ENCODE data around the gene SMC3.
A peak's percentile ranks its signal among the peaks of the same experiment; 100 is the strongest.
"Not testable (repeated sequence)": the region's sequence is repeated elsewhere in the genome, so short reads cannot be mapped to it uniquely, and the experiment has no call there.

SMC3 gene

DNA sequence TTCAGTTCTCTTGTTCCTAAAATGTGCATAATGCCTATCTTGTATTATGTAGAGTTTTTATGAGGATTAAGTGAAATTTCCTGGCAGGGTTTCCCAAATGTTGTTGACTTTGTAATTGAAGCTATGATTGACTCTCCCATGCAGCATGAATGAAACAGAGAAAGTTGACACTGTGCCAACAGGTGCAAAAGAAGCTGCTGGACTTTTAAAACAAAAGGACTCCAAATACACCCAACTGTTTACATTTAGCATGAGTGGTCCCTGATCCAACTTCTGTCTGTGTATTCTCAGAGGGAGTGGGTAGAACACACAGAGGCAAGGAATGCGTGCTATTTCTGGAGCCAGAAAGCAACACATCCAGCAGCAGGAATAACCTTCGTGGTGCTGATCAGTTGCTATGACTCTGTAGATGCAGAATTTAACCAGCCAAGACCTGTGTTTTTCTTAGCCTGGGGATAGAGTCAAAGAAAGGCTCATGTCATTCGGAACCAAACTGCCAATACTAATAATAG, 62.2 kb downstream of the SMC3 start:
- no peak for DNase-seq

- no peak for DNase-seq
Observed at GRCh38 chr10:110631934-110632333, 64.4 kb downstream of the SMC3 start.

GRCh38 chr10:110632591-110633215, 65.2 kb downstream of the SMC3 start:
- DNase-seq, result no peak

- DNase-seq, result no peak
Observed at GRCh38 chr10:110634527-110635209, 67.2 kb downstream of the SMC3 start.

DNA sequence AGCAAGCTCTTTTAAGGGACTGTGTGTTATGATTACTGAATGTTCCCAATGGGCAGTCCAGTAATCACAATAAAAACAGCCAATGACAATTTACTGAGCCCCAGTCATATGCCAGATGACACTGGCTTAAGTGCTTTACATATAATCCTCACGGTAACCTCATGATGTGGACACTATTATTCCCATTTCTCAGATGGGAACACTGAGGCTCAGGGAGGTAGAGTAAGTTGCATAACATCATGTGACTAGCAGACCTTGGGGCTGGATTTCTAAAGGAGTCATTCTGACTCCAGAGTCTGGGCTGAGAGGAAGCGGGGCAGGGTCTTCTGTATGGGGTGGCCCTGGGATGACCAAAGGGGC, 69.1 kb downstream of the SMC3 start:
- no peak for DNase-seq

DNA sequence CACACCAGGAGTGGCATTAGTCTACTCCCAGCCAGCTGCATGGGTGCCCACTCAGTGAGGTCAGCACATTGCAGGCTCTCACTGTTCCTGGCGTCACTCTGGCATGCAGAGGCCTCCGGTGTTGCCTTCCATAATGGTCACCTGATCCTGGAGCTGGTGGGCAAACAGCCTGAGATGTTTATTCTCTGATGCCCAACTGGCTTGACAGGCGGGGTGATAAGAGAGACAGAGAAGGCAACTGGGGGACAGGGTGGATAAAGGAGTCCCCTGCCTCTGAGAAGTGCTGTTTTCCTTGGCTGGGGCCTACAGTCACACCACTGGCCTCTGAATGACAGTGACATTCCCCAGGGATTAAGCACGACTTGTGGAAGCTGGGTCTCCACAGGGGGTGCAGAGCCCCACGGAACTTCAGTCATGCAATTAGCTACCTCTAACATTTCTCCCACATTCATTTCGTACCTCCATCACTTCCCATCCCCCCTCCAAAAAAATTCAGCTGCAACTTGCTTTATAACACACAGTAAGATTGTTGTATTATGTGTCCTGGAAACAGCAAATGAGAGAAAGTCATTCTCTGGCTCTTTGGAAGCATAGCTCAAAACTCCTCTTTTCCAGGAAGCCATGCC, 69.5 kb downstream of the SMC3 start:
- DNase-seq, result no peak

DNA sequence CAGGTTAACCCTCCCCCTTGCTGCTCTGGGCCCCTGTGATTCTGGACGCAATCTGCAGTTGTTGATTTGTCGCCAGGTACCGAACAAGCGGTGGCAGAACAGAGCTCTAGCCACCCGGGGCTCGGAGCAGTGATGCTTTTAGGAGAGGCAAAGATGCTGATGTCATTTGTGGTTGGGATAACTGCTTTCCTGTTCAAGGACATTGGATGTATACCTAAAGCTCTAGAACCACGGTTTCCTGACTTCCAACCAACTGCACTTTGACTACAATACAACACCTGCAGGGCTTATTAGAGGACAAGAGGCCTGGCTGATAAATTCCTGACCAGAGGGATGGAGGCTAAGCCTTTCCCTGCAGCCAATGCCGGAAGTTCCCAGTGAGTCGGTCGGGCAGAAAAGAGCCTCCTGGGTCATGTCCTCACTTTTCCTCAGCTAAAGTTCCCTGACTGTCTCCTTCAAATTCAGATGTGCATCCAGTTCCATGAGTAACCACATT, 70.1 kb downstream of the SMC3 start:
- no peak for DNase-seq

DNA sequence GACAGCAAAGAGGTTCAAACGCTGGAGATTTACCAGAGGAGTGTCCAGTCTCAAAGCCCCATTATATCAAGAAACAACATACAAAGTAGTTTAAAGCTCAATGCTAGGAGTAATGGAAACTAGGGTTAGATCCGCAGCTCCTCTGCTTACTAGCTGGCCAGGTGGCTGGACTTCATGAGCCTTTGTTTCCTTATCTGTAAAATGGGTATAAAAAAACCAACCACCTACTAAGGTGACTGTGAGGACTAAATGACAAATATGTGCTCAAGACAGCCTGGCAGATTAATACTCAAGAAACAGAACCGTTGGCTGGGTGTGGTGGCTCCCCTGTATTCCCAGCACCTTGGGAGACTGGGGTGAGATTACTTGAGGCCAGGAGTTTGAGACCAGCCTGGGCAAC, 70.8 kb downstream of the SMC3 start:
- DNase-seq, result no peak

DNA sequence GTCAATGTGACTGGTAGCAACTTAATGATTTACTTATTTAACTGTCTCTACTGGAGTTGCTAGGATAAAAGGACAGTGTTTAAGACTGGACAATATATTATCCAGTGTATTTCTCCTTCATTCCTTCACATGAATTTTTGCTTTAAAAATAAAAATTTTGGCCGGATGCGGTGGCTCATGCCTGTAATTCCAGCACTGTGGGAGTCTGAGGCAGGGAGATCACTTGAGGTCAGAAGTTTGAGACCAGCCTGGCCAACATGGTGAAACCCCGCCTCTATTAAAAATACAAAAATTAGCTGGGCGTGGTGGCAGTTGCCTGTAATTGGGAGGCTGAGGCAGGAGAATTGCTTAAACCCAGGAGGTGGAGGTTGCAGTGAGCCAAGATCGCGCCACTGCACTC, 71.6 kb downstream of the SMC3 start:
- not testable (repeated sequence) for DNase-seq

DNA sequence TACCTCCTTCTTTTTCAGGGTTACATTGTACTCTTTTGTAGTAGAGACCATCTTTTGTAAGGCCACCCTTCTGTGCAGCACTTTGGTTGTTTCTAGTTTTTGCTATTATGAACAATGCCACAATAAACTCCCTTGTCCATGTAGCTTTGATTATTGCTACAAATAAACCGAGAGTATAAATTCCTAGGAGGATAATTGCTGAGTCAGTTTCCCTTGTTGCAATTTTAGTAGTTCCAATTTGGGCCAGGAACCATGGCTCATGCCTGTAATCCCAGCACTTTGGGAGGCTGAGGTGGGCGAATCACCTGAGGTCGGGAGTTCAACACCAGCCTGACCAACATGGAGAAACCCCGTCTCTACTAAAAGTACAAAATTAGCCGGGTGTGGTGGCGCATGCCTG, 72.4 kb downstream of the SMC3 start:
- not testable (repeated sequence) for DNase-seq

DNA sequence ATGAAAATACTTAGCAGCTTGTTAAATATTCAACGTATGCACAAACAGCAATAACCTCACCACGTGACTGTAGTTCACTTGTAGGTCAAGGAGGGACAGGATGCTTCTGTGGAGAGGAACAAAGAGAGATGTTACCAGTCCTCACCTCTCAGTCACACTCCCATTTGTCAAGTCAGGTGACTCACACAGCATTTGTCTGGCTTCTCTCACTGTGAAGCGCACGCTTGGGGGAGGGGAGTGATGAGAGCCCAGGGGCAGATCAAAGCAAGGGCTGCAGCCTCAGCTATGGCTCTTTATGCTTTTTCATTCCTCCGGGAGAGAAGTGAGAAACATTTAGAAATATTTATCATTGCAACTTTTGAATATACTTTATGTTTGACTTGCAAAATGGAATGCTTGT, 73.8 kb downstream of the SMC3 start:
- no peak for DNase-seq

DNA sequence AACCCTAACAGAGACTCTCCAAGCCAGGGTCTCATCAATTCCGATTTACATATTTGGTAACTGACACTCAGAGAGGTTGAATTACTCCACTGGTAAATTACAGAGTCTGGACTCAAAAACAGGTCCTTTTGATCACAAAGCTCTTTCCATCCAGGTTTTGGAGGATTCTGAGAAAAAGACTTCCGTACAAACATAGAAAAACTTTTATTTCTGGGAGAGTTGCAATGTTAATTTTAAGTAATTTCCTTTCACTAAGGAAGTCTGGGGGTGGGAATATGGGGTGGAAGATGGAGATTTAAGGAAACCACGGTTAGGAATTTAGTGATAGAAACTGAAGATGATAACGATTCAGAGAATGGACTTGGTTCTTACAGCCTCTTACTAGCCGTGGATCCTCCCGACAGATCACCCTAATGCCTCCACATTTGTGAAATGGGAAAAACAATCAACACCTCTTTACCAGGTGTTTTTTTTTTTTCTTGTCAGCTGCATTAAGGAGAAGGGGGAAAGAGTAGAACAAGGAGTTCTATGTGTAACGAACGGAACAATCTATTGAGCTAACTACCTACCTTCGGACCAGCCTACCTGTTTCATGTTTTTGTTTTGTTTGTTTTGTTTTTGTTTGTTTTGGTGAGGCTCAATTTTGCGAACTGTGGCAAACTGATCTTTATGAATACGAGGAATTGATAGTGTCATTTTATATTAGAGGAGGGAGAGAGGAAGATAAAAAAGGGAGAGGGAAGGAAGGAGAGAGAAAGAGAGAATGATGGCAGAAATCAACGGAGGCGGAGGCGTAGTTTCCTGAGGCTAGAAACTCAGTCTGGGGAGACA, 74.9 kb downstream of the SMC3 start:
- DNase-seq, result no peak

GRCh38 chr10:110643035-110643652, 75.6 kb downstream of the SMC3 start:
- DNase-seq, result no peak

- peak in 1 of 4 experiments; percentile 13 for DNase-seq
Observed at GRCh38 chr10:110643653-110644597, 76.4 kb downstream of the SMC3 start, which contains the start of gene RBM20. Gene RBM20, plus strand, starts transcription at chr10:110644336. Its CDS starts 119 bp downstream, at chr10:110644455.

- no peak for DNase-seq
Observed at GRCh38 chr10:110644598-110645462, 77.3 kb downstream of the SMC3 start.

- no peak for DNase-seq
Observed at GRCh38 chr10:110646417-110647135, 79.1 kb downstream of the SMC3 start.

- no peak for DNase-seq
Observed at GRCh38 chr10:110647136-110647430, 79.6 kb downstream of the SMC3 start.

GRCh38 chr10:110648692-110649346, 81.3 kb downstream of the SMC3 start:
- no peak for DNase-seq
